Naive B cell (primary cell): ENCODE data around the gene RGS11. TPM values are rescaled to one million over a fixed set of nuclear protein-coding genes. Genes with fewer than 3 reads are reported as not detected.
A peak's percentile ranks its signal among the peaks of the same experiment; 100 is the strongest.

Source experiments
- ATAC-seq, 2 donors: fragments of 150-1000 bp; cut with Tn5 transposase; 2 replicates each; pipeline ENCODE4 v1.10.0; 2021; ENCODE audit warnings: low read depth in 2 of 2, mild to moderate bottlenecking in 2 of 2, moderate library complexity in 2 of 2
- DNase-seq: peaks from one replicate; pipeline ENCODE4 v3.0.0; 2022
- H3K27ac Mint-ChIP-seq, 6 donors: one replicate each; pipeline ENCODE4 v1.8.0; 2020 to 2022; ENCODE audit warnings: mild to moderate bottlenecking in 6 of 6, mixed read lengths in 6 of 6, moderate library complexity in 5 of 6, inconsistent platforms in 2 of 6
- H3K27me3 Mint-ChIP-seq, 3 donors: one replicate each; pipeline ENCODE4 v1.8.0; 2021 to 2022; ENCODE audit warnings: mixed read lengths in 3 of 3, mild to moderate bottlenecking in 1 of 3
- H3K36me3 Mint-ChIP-seq, 2 donors: one replicate each; pipeline ENCODE4 v1.8.0; 2020 to 2022; ENCODE audit warnings: mixed read lengths in 2 of 2, inconsistent platforms in 1 of 2, mild to moderate bottlenecking in 1 of 2
- H3K4me1 Mint-ChIP-seq, 3 donors: one replicate each; pipeline ENCODE4 v1.8.0; 2020 to 2022; ENCODE audit warnings: mixed read lengths in 3 of 3, inconsistent platforms in 1 of 3, mild to moderate bottlenecking in 1 of 3, moderate library complexity in 1 of 3
- H3K4me3 Mint-ChIP-seq, 8 donors: one replicate each; pipeline ENCODE4 v1.8.0; 2020 to 2022; ENCODE audit warnings: mild to moderate bottlenecking in 8 of 8, mixed read lengths in 8 of 8, moderate library complexity in 8 of 8, inconsistent platforms in 2 of 8
- H3K9me3 Mint-ChIP-seq, 7 donors: one replicate each; pipeline ENCODE4 v1.8.0; 2020 to 2022; ENCODE audit warnings: mixed read lengths in 7 of 7, mild to moderate bottlenecking in 5 of 7, inconsistent platforms in 2 of 7, moderate library complexity in 1 of 7
- polyA plus RNA-seq, 6 donors: library from polyadenylated mRNA; unstranded; fragments of 300-500 nt; fragmentation: Illumina TruSeq; gene quantifications; one replicate each; pipeline ENCODE4 v1.2.3, GENCODE V29; 2021; ENCODE audit warnings: low read depth in 6 of 6

Gene RGS11
- under 1 TPM in 1 of 6 donors, not detected in 5; 0.14 TPM for polyA plus RNA-seq

- Mint-ChIP-seq H3K27me3 (peaks cover 15 to 44% (median 16%) of the 10 kb centered on the region in 3 donors), H3K9me3 (no peaks in the 10 kb centered on the region), H3K4me1 (peaks cover 0 to 3% (median 0%) of the 10 kb centered on the region in 3 donors), H3K36me3 (no peaks in the 10 kb centered on the region), H3K4me3 (peak within 1 kb of the TSS in 7 of 8 donors; percentile 60 to 88 (median 66)), H3K27ac (peak within 1 kb of the TSS in 1 of 6 donors; percentile 33)
- ATAC-seq: no peak
- no peak for DNase-seq
Observed at GRCh38 chr16:275786-276232, at the start of gene RGS11. Gene RGS11 (minus strand): TSS chr16:275944. CDS start chr16:275911, 33 bp downstream.

- H3K27ac Mint-ChIP-seq: peak overlapping the region; percentile 90 to 98 (median 94)
Observed at GRCh38 chr16:324451-325334, 48.9 kb upstream of the RGS11 start.

GRCh38 chr16:324201-324450 is 48.4 kb upstream of the RGS11 start:
- ATAC-seq (no peak), DNase-seq (no peak)
- H3K27ac Mint-ChIP-seq: peak overlapping the region; percentile 90 to 98 (median 94)
- no peaks in the 10 kb centered on the region for H3K9me3 Mint-ChIP-seq
- H3K4me1 Mint-ChIP-seq: peaks cover 35 to 57% (median 45%) of the 10 kb centered on the region in 3 donors
- H3K4me3 Mint-ChIP-seq: peak overlapping the region; percentile 79 to 92 (median 86)
- no peaks in the 10 kb centered on the region for H3K36me3 Mint-ChIP-seq
- no peaks in the 10 kb centered on the region for H3K27me3 Mint-ChIP-seq

More at GRCh38 chr16:324451-325334, 48.9 kb upstream of the RGS11 start:
- ATAC-seq: peak; percentile 90 to 92
- H3K9me3 Mint-ChIP-seq: no peaks in the 10 kb centered on the region
- no peaks in the 10 kb centered on the region for H3K36me3 Mint-ChIP-seq
- peak; percentile 87 for DNase-seq
- H3K4me3 Mint-ChIP-seq: peak overlapping the region; percentile 79 to 92 (median 86)
- H3K4me1 Mint-ChIP-seq: peaks cover 33 to 55% (median 41%) of the 10 kb centered on the region in 3 donors
- no peaks in the 10 kb centered on the region for H3K27me3 Mint-ChIP-seq

GRCh38 chr16:322476-323143 is 46.9 kb upstream of the RGS11 start:
- no peak for ATAC-seq
- peaks cover 41 to 69% (median 50%) of the 10 kb centered on the region in 3 donors for H3K4me1 Mint-ChIP-seq

GRCh38 chr16:321532-321931 is 45.8 kb upstream of the RGS11 start:
- H3K9me3 Mint-ChIP-seq: no peaks in the 10 kb centered on the region
- no peak for DNase-seq
- peaks cover 41 to 63% (median 50%) of the 10 kb centered on the region in 3 donors for H3K4me1 Mint-ChIP-seq
- H3K27ac Mint-ChIP-seq: peak overlapping the region in 5 of 6 donors; percentile 20 to 96 (median 81)
- peak overlapping the region in 1 of 8 donors; percentile 68 for H3K4me3 Mint-ChIP-seq
- ATAC-seq: no peak
- no peaks in the 10 kb centered on the region for H3K27me3 Mint-ChIP-seq
- no peaks in the 10 kb centered on the region for H3K36me3 Mint-ChIP-seq

More at GRCh38 chr16:322476-323143, 46.9 kb upstream of the RGS11 start:
- Mint-ChIP-seq H3K9me3 (no peaks in the 10 kb centered on the region), H3K4me3 (peak overlapping the region in 4 of 8 donors; percentile 59 to 83 (median 75)), H3K27me3 (no peaks in the 10 kb centered on the region), H3K36me3 (no peaks in the 10 kb centered on the region), H3K27ac (peak overlapping the region; percentile 24 to 96 (median 92))
- DNase-seq: no peak

- Mint-ChIP-seq H3K27ac (peak overlapping the region in 4 of 6 donors; percentile 15 to 59 (median 42)), H3K36me3 (no peaks in the 10 kb centered on the region), H3K4me1 (peaks cover 38 to 56% (median 44%) of the 10 kb centered on the region in 3 donors), H3K4me3 (peak overlapping the region in 1 of 8 donors; percentile 6), H3K9me3 (no peaks in the 10 kb centered on the region), H3K27me3 (no peaks in the 10 kb centered on the region)
- ATAC-seq (no peak), DNase-seq (no peak)
Observed at GRCh38 chr16:320206-320605, 44.5 kb upstream of the RGS11 start.

- peak overlapping the region in 1 of 6 donors; percentile 15 for H3K27ac Mint-ChIP-seq
- no peaks in the 10 kb centered on the region for H3K9me3 Mint-ChIP-seq
- H3K4me1 Mint-ChIP-seq: peaks cover 28 to 41% (median 30%) of the 10 kb centered on the region in 3 donors
Observed at GRCh38 chr16:318628-319027, 42.9 kb upstream of the RGS11 start.

GRCh38 chr16:317583-317982 is 41.8 kb upstream of the RGS11 start:
- Mint-ChIP-seq H3K27ac (no peak overlapping the region), H3K9me3 (no peaks in the 10 kb centered on the region), H3K36me3 (no peaks in the 10 kb centered on the region), H3K4me1 (peaks cover 19 to 31% (median 22%) of the 10 kb centered on the region in 3 donors), H3K27me3 (no peaks in the 10 kb centered on the region), H3K4me3 (peak overlapping the region in 1 of 8 donors; percentile 48)
- DNase-seq (no peak), ATAC-seq (no peak)

More at GRCh38 chr16:318628-319027, 42.9 kb upstream of the RGS11 start:
- Mint-ChIP-seq H3K4me3 (no peak overlapping the region), H3K27me3 (no peaks in the 10 kb centered on the region), H3K36me3 (no peaks in the 10 kb centered on the region)
- DNase-seq: no peak
- ATAC-seq: no peak

- H3K4me3 Mint-ChIP-seq: no peak overlapping the region
- no peaks in the 10 kb centered on the region for H3K36me3 Mint-ChIP-seq
- ATAC-seq (no peak), DNase-seq (no peak)
- no peaks in the 10 kb centered on the region for H3K27me3 Mint-ChIP-seq
- H3K27ac Mint-ChIP-seq: no peak overlapping the region
- peaks cover 16 to 27% (median 20%) of the 10 kb centered on the region in 3 donors for H3K4me1 Mint-ChIP-seq
- H3K9me3 Mint-ChIP-seq: no peaks in the 10 kb centered on the region
Observed at GRCh38 chr16:316741-317464, 41.2 kb upstream of the RGS11 start.

- Mint-ChIP-seq H3K27ac (peak overlapping the region in 1 of 6 donors; percentile 59), H3K9me3 (no peaks in the 10 kb centered on the region), H3K4me1 (peaks cover 11 to 18% (median 13%) of the 10 kb centered on the region in 3 donors), H3K4me3 (peak overlapping the region in 1 of 8 donors; percentile 3), H3K36me3 (no peaks in the 10 kb centered on the region), H3K27me3 (no peaks in the 10 kb centered on the region)
- no peak for ATAC-seq
- no peak for DNase-seq
Observed at GRCh38 chr16:314795-315299, 39.1 kb upstream of the RGS11 start.

- H3K9me3 Mint-ChIP-seq: no peaks in the 10 kb centered on the region
- DNase-seq (no peak), ATAC-seq (no peak)
- peaks cover 7 to 14% (median 10%) of the 10 kb centered on the region in 3 donors for H3K4me1 Mint-ChIP-seq
- no peak overlapping the region for H3K4me3 Mint-ChIP-seq
- no peaks in the 10 kb centered on the region for H3K36me3 Mint-ChIP-seq
- H3K27ac Mint-ChIP-seq: no peak overlapping the region
- no peaks in the 10 kb centered on the region for H3K27me3 Mint-ChIP-seq
Observed at GRCh38 chr16:314351-314750, 38.6 kb upstream of the RGS11 start.

GRCh38 chr16:311725-312124 is 36.0 kb upstream of the RGS11 start:
- no peak overlapping the region for H3K4me3 Mint-ChIP-seq
- no peaks in the 10 kb centered on the region for H3K27me3 Mint-ChIP-seq
- no peaks in the 10 kb centered on the region for H3K9me3 Mint-ChIP-seq
- ATAC-seq (no peak), DNase-seq (no peak)
- H3K36me3 Mint-ChIP-seq: no peaks in the 10 kb centered on the region
- H3K4me1 Mint-ChIP-seq: peaks cover 0 to 4% (median 3%) of the 10 kb centered on the region in 3 donors
- peak overlapping the region in 2 of 6 donors; percentile 61 to 62 for H3K27ac Mint-ChIP-seq

GRCh38 chr16:309476-309875 is 33.7 kb upstream of the RGS11 start:
- Mint-ChIP-seq H3K9me3 (no peaks in the 10 kb centered on the region), H3K36me3 (no peaks in the 10 kb centered on the region), H3K27ac (peak overlapping the region in 1 of 6 donors; percentile 29), H3K4me3 (no peak overlapping the region), H3K27me3 (no peaks in the 10 kb centered on the region), H3K4me1 (peaks cover 0 to 4% (median 4%) of the 10 kb centered on the region in 3 donors)
- DNase-seq: no peak
- no peak for ATAC-seq
